ENCODE data around the gene PLEKHG3. TPM values are rescaled to one million over a fixed set of nuclear protein-coding genes. Genes with fewer than 3 reads are reported as not detected.
A peak's percentile ranks its signal among the peaks of the same experiment; 100 is the strongest.

The PLEKHG3 gene
- total and polyA plus RNA-seq, 2 of the 4 experiments (the other 2 are of a cell fraction) = 8.2 to 8.4 TPM

- DNase-seq (peak; percentile 94), ATAC-seq (ENCODE audit: low read depth) (peak; percentile 74)
- no peaks in the 10 kb centered on the region for H4K20me1 ChIP-seq (ENCODE audit: insufficient read depth, low read length)
- BruUV-seq (replicated peaks) = no TSS peak
- ChIA-PET CTCF (interaction anchor here (1.7 kb wide), 1 partner anchor 11 kb away, joined by 6 read pairs; no protein-coding TSS in a partner anchor), POLR2A (ENCODE audit: unreplicated experiment) (no interaction called here)
- no peaks in the 10 kb centered on the region for H3K36me3 ChIP-seq (ENCODE audit: control insufficient read depth, insufficient read depth, low read length)
- H3K14ac ChIP-seq (replicated peaks; ENCODE audit: low read depth, low read length) = no peak overlapping the region
- no peak overlapping the region for H3K18ac ChIP-seq (ENCODE audit: low read depth, low read length)
- no peak overlapping the region for H2BK15ac ChIP-seq (ENCODE audit: low read depth, low read length)
- no peak overlapping the region for H3K27ac ChIP-seq (ENCODE audit: insufficient read depth, low read length)
- 0% methylated on average over 1 of the region's 1 CpG; no CpG with 5 or more reads in 1 of the 2 experiments for WGBS, 2 experiments (ENCODE audit: extremely low coverage in 2 of 2, insufficient read length in 1 of 2)
- TF ChIP-seq FOS (IDR thresholded peaks at IDR 0.05; ENCODE audit: low read depth, low read length) = peak; percentile 47
- no peak for TF ChIP-seq MAZ (IDR thresholded peaks at IDR 0.05; ENCODE audit: borderline replicate concordance, low read depth, low read length)
- TF ChIP-seq RAD21 (IDR thresholded peaks at IDR 0.05; ENCODE audit: low read length) = no peak
- no peak overlapping the region for H2AFZ ChIP-seq (replicated peaks; ENCODE audit: low read length, poor library complexity)
- H3K56ac ChIP-seq (ENCODE audit: extremely low read depth, insufficient read depth, low read length) = no peak overlapping the region
- H4K5ac ChIP-seq (ENCODE audit: low read depth, low read length) = no peak overlapping the region
- peak overlapping the region; percentile 12 for H2AK9ac ChIP-seq (replicated peaks; ENCODE audit: low read depth, low read length, poor library complexity)
- no peaks in the 10 kb centered on the region for H3K79me1 ChIP-seq (ENCODE audit: low read depth in 1 of 2, low read length in 2 of 2)
- no peak overlapping the region for H3K4me3 ChIP-seq (ENCODE audit: insufficient read depth, low read depth, low read length)
- H2BK120ac ChIP-seq (ENCODE audit: low read depth, low read length) = no peak overlapping the region
- no peak overlapping the region for H3K4me2 ChIP-seq (ENCODE audit: low read depth, low read length)
- H3K23ac ChIP-seq (ENCODE audit: low read depth, low read length) = no peak overlapping the region
- H3K9me3 ChIP-seq (ENCODE audit: control insufficient read depth, insufficient read depth, low read length) = no peaks in the 10 kb centered on the region
- no peak overlapping the region for H3K9ac ChIP-seq (ENCODE audit: low read depth, low read length)
- H4K8ac ChIP-seq (ENCODE audit: low read depth in 2 of 2, low read length in 2 of 2) = no peak overlapping the region
- no peak overlapping the region for H2AK5ac ChIP-seq (ENCODE audit: low read depth, low read length)
- no peak overlapping the region for H3K4ac ChIP-seq (ENCODE audit: low read depth, low read length)
- in situ Hi-C loops (cut with MboI; ENCODE audit: low sequenced_read_pairs) (no loop called here), dilution Hi-C loops (cut with HindIII; ENCODE audit: low sequenced_read_pairs, unreplicated experiment) (no loop called here), intact Hi-C loops (cut with micrococcal nuclease) (no loop called here)
- H3K9me1 ChIP-seq (ENCODE audit: insufficient read depth, low read length) = no peaks in the 10 kb centered on the region
- H3K4me1 ChIP-seq (ENCODE audit: control insufficient read depth, insufficient read depth, low read length) = peaks cover 9% of the 10 kb centered on the region
- H3K27me3 ChIP-seq (ENCODE audit: control insufficient read depth, insufficient read depth, low read length) = peaks cover 2% of the 10 kb centered on the region
- H2BK5ac ChIP-seq (ENCODE audit: low read depth, low read length, poor library complexity, severe bottlenecking) = no peak overlapping the region
- H2BK20ac ChIP-seq (ENCODE audit: low read depth, low read length) = no peak overlapping the region
- H4K91ac ChIP-seq (ENCODE audit: insufficient read depth, low read depth, low read length) = no peak overlapping the region
Measured at GRCh38 chr14:64788706-64789105, 84.5 kb downstream of the PLEKHG3 start.
